GM12892 (cell line): Measurements from ENCODE around the gene ANKRD49.

Experiments
- POLR2A ChIP-seq: IDR thresholded peaks from 2 replicates; pipeline ENCODE4 v1.6.1; 2011; ENCODE audit warnings: low read depth, low read length, control low read depth
- POLR2AphosphoS5 ChIP-seq: IDR thresholded peaks from 2 replicates; pipeline ENCODE4 v1.6.1; 2011; ENCODE audit warnings: low read depth, low read length, control low read depth
- TAF1 ChIP-seq: IDR thresholded peaks from 2 replicates; pipeline ENCODE4 v1.6.1; 2011; ENCODE audit warnings: low read depth, mild to moderate bottlenecking, control low read depth, low read length, borderline replicate concordance

DNA sequence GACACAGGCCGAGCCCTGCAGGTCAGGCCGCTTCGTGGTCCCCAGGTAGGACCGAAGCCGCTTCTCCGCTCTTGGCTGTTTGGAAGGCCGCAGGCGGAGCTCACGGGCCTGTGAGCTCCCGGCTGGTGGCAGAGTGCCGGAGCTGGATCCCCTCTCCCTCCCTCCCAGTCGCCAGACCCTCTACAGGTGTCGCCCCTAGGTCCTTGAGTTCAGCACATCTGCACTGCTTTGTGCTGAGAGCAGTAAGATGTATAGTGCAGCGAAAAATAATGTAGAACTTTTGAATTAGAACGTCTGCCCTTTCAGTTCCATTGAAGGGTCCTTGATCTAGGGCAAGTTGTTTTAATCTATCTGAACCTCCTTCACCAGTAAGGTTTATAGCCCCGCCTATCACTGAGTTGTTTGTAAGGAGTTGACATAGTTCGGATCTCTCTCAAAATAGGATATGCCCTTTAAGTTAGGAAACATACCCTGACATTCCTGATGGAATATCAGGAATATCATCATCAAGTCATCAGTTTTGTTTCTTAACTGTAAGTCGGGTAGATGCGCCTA, 419 bp downstream of the ANKRD49 start:
- TF ChIP-seq POLR2AphosphoS5 = no peak
- no peak for TF ChIP-seq POLR2A
- TF ChIP-seq TAF1 = no peak
